ENCODE results near the gene KSR2.

Gene KSR2

GRCh38 chr12:117439531-117440001, 529.2 kb downstream of the KSR2 start:
- DNase-seq: no peak

GRCh38 chr12:117438809-117439208, 530.0 kb downstream of the KSR2 start:
- DNase-seq: no peak

GRCh38 chr12:117437516-117438255, 531.1 kb downstream of the KSR2 start:
- no peak for DNase-seq

- no peak for DNase-seq
Measured at GRCh38 chr12:117433878-117434277, 534.9 kb downstream of the KSR2 start.

GRCh38 chr12:117430246-117430645, 538.5 kb downstream of the KSR2 start:
- DNase-seq: no peak

GRCh38 chr12:117427211-117427610, 541.6 kb downstream of the KSR2 start:
- no peak for DNase-seq

GRCh38 chr12:117421987-117422386, 546.8 kb downstream of the KSR2 start:
- DNase-seq: no peak

- DNase-seq: no peak
Measured at GRCh38 chr12:117421068-117421752, 547.6 kb downstream of the KSR2 start.

- DNase-seq: no peak
Measured at GRCh38 chr12:117417004-117417403, 551.8 kb downstream of the KSR2 start.

GRCh38 chr12:117412465-117413188, 556.2 kb downstream of the KSR2 start:
- DNase-seq: no peak

GRCh38 chr12:117409286-117409685, 559.5 kb downstream of the KSR2 start:
- DNase-seq: no peak

- peak; percentile 45 for DNase-seq
Measured at GRCh38 chr12:117408161-117408791, 560.5 kb downstream of the KSR2 start.

- DNase-seq: no peak
Measured at GRCh38 chr12:117404940-117405339, 563.9 kb downstream of the KSR2 start.

GRCh38 chr12:117404203-117404853, 564.5 kb downstream of the KSR2 start:
- no peak for DNase-seq

GRCh38 chr12:117403586-117404139, 565.1 kb downstream of the KSR2 start:
- DNase-seq: no peak
